PFSK-1 (cell line): ENCODE measurements around the gene CACNA1C.

Source experiments
- POLR2AphosphoS5 ChIP-seq: IDR thresholded peaks from 2 replicates; pipeline ENCODE4 v1.6.1; 2012; ENCODE audit warnings: low read depth, mild to moderate bottlenecking, control low read depth, low read length, moderate library complexity
- TAF1 ChIP-seq: IDR thresholded peaks from 2 replicates; pipeline ENCODE4 v1.6.1; 2012; ENCODE audit warnings: low read length, control low read depth, borderline replicate concordance; ENCODE audit not compliant: insufficient read depth

- TF ChIP-seq TAF1 = no peak
- no peak for TF ChIP-seq POLR2AphosphoS5
These were observed 172.9 kb downstream of the CACNA1C start for GRCh38 chr12:2225696-2226095.
